A673 (cell line): ENCODE data around the gene CDC25C.

Source experiments
- EZH2 ChIP-seq: fragments of 200-600 bp; sonication (generic); IDR thresholded peaks from 2 replicates; pipeline ENCODE4 v1.6.1; 2017; ENCODE audit warnings: borderline replicate concordance, low read depth, mild to moderate bottlenecking, mixed read lengths, antibody characterized with exemption, low read length; ENCODE audit not compliant: poor library complexity, severe bottlenecking
- TF ChIP-seq, protein P1 (sequence below): fragments of 300-800, 200-600 bp; sonication (generic); conservative IDR thresholded peaks from 2 replicates; pipeline ENCODE4 v1.5.1; 2017; ENCODE audit warnings: low read depth, mild to moderate bottlenecking, antibody characterized with exemption, low read length, moderate library complexity, mixed read lengths

GRCh38 chr5:138245717-138246116 is 85.9 kb downstream of the CDC25C start:
- no peak for TF ChIP-seq EZH2
- TF ChIP-seq, protein P1, sequence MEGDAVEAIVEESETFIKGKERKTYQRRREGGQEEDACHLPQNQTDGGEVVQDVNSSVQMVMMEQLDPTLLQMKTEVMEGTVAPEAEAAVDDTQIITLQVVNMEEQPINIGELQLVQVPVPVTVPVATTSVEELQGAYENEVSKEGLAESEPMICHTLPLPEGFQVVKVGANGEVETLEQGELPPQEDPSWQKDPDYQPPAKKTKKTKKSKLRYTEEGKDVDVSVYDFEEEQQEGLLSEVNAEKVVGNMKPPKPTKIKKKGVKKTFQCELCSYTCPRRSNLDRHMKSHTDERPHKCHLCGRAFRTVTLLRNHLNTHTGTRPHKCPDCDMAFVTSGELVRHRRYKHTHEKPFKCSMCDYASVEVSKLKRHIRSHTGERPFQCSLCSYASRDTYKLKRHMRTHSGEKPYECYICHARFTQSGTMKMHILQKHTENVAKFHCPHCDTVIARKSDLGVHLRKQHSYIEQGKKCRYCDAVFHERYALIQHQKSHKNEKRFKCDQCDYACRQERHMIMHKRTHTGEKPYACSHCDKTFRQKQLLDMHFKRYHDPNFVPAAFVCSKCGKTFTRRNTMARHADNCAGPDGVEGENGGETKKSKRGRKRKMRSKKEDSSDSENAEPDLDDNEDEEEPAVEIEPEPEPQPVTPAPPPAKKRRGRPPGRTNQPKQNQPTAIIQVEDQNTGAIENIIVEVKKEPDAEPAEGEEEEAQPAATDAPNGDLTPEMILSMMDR: no peak
